HEK293 (cell line): ENCODE results near the gene RYR2.

ENCODE experiments used
- CTCF ChIA-PET: fragments of 350-600 bp; formaldehyde crosslinking; extraction: SDS; loops from one replicate; lab custom pipeline; 2021; ENCODE audit warnings: antibody characterized with exemption; lab: Yijun Ruan, JAX
- POLR2A ChIA-PET: fragments of 300-600 bp; formaldehyde crosslinking; extraction: SDS; loops from one replicate; lab custom pipeline; 2020; ENCODE audit warnings: antibody characterized with exemption, inconsistent platforms; lab: Yijun Ruan, JAX
- H3K27ac ChIP-seq: fragments of 200-500 bp; sonication (Bioruptor generic); 2 replicates; pipeline ENCODE4 v1.5.1; 2014; ENCODE audit warnings: low read depth, low read length, control low read depth, inconsistent platforms; ENCODE audit errors: extremely low read depth
- H3K36me3 ChIP-seq, 2 experiments: fragments of 200-500 bp in 1 of 2; sonication (Bioruptor generic) in 1 of 2; 1 replicate in 1 of 2; 2 replicates in 1 of 2; pipeline ENCODE4 v1.5.1; 2014 to 2017; ENCODE audit warnings: inconsistent platforms in 2 of 2, low read length in 2 of 2; ENCODE audit not compliant: control insufficient read depth in 2 of 2, insufficient read depth in 1 of 2
- H3K4me1 ChIP-seq: fragments of 200-500 bp; sonication (Bioruptor generic); 2 replicates; pipeline ENCODE4 v1.5.1; 2014; ENCODE audit warnings: mild to moderate bottlenecking, low read length, inconsistent platforms; ENCODE audit not compliant: control insufficient read depth, insufficient read depth
- H3K4me3 ChIP-seq: 2 replicates; pipeline ENCODE4 v1.5.1; 2011; ENCODE audit warnings: low read depth, mild to moderate bottlenecking, control low read depth, low read length, moderate library complexity
- H3K9me3 ChIP-seq: fragments of 200-500 bp; sonication (Bioruptor generic); 2 replicates; pipeline ENCODE4 v1.5.1; 2014; ENCODE audit warnings: low read depth, low read length, inconsistent platforms; ENCODE audit not compliant: control insufficient read depth, insufficient read depth
- BCL11A ChIP-seq: fragments of 450-650 bp; formaldehyde crosslinking; IDR thresholded peaks from 2 replicates; pipeline ENCODE4 v1.5.1; 2016; ENCODE audit warnings: low read depth, missing biosample characterization, missing genetic modification characterization
- EGR2 ChIP-seq: fragments of 450-650 bp; formaldehyde crosslinking; IDR thresholded peaks from 2 replicates; pipeline ENCODE4 v1.5.1; 2016; ENCODE audit warnings: low read depth, missing biosample characterization, missing genetic modification characterization
- GLIS1 ChIP-seq: fragments of 450-650 bp; formaldehyde crosslinking; IDR thresholded peaks from 2 replicates; pipeline ENCODE4 v1.5.1; 2016; ENCODE audit warnings: missing biosample characterization, missing genetic modification characterization
- HOXC10 ChIP-seq: sonication (generic); formaldehyde crosslinking; IDR thresholded peaks from 2 replicates; pipeline ENCODE4 v1.8.1; 2023; ENCODE audit warnings: mild to moderate bottlenecking, missing genetic modification reagents
- KLF1 ChIP-seq: fragments of 450-650 bp; formaldehyde crosslinking; IDR thresholded peaks from 2 replicates; pipeline ENCODE4 v1.5.1; 2016; ENCODE audit warnings: missing biosample characterization, missing genetic modification characterization
- MZF1 ChIP-seq: fragments of 450-650 bp; formaldehyde crosslinking; IDR thresholded peaks from 2 replicates; pipeline ENCODE4 v1.5.1; 2017; ENCODE audit warnings: missing biosample characterization, missing genetic modification characterization, borderline replicate concordance
- SP2 ChIP-seq: fragments of 450-650 bp; formaldehyde crosslinking; IDR thresholded peaks from 2 replicates; pipeline ENCODE4 v1.5.1; 2016; ENCODE audit warnings: missing biosample characterization, missing genetic modification characterization
- ZBTB1 ChIP-seq: fragments of 450-650 bp; formaldehyde crosslinking; IDR thresholded peaks from 2 replicates; pipeline ENCODE4 v1.5.1; 2016; ENCODE audit warnings: missing biosample characterization, missing genetic modification characterization
- ZBTB20 ChIP-seq: fragments of 450-650 bp; formaldehyde crosslinking; IDR thresholded peaks from 2 replicates; pipeline ENCODE4 v1.5.1; 2016; ENCODE audit warnings: missing biosample characterization, missing genetic modification characterization
- ZBTB7A ChIP-seq: fragments of 450-650 bp; formaldehyde crosslinking; IDR thresholded peaks from 2 replicates; pipeline ENCODE4 v1.5.1; 2016; ENCODE audit warnings: low read depth, missing biosample characterization, missing genetic modification characterization
- ZNF121 ChIP-seq: fragments of 450-650 bp; formaldehyde crosslinking; IDR thresholded peaks from 2 replicates; pipeline ENCODE4 v1.5.1; 2016; ENCODE audit warnings: missing biosample characterization, missing genetic modification characterization
- ZNF138 ChIP-seq: fragments of 450-650 bp; formaldehyde crosslinking; IDR thresholded peaks from 2 replicates; pipeline ENCODE4 v1.5.1; 2016; ENCODE audit warnings: missing biosample characterization, missing genetic modification characterization, borderline replicate concordance
- ZNF146 ChIP-seq: fragments of 450-650 bp; formaldehyde crosslinking; IDR thresholded peaks from 2 replicates; pipeline ENCODE4 v1.5.1; 2016; ENCODE audit warnings: missing biosample characterization, missing genetic modification characterization
- ZNF157 ChIP-seq: fragments of 450-650 bp; formaldehyde crosslinking; IDR thresholded peaks from 2 replicates; pipeline ENCODE4 v1.5.1; 2016; ENCODE audit warnings: missing biosample characterization, missing genetic modification characterization
- ZNF174 ChIP-seq: fragments of 450-650 bp; formaldehyde crosslinking; IDR thresholded peaks from 2 replicates; pipeline ENCODE4 v1.5.0; 2017; ENCODE audit warnings: missing biosample characterization, mild to moderate bottlenecking, missing genetic modification characterization
- ZNF211 ChIP-seq: fragments of 450-650 bp; formaldehyde crosslinking; IDR thresholded peaks from 2 replicates; pipeline ENCODE4 v1.5.1; 2016; ENCODE audit warnings: low read depth, missing biosample characterization, missing genetic modification characterization
- ZNF221 ChIP-seq: fragments of 450-650 bp; formaldehyde crosslinking; IDR thresholded peaks from 2 replicates; pipeline ENCODE4 v1.5.1; 2017; ENCODE audit warnings: missing biosample characterization, missing genetic modification characterization, borderline replicate concordance
- ZNF248 ChIP-seq: fragments of 450-650 bp; formaldehyde crosslinking; IDR thresholded peaks from 2 replicates; pipeline ENCODE4 v1.5.1; 2017; ENCODE audit warnings: missing biosample characterization, missing genetic modification characterization
- ZNF324 ChIP-seq: fragments of 450-650 bp; formaldehyde crosslinking; IDR thresholded peaks from 2 replicates; pipeline ENCODE4 v1.5.1; 2016; ENCODE audit warnings: missing biosample characterization, missing genetic modification characterization
- ZNF350 ChIP-seq: fragments of 450-650 bp; formaldehyde crosslinking; IDR thresholded peaks from 2 replicates; pipeline ENCODE4 v1.5.0; 2017; ENCODE audit warnings: missing biosample characterization, mild to moderate bottlenecking, missing genetic modification characterization
- ZNF394 ChIP-seq: fragments of 450-650 bp; formaldehyde crosslinking; IDR thresholded peaks from 2 replicates; pipeline ENCODE4 v1.5.1; 2016; ENCODE audit warnings: missing biosample characterization, missing genetic modification characterization, mild to moderate bottlenecking, moderate library complexity, borderline replicate concordance
- ZNF404 ChIP-seq: fragments of 450-650 bp; formaldehyde crosslinking; IDR thresholded peaks from 2 replicates; pipeline ENCODE4 v1.5.1; 2017; ENCODE audit warnings: missing biosample characterization, missing genetic modification characterization
- ZNF416 ChIP-seq: fragments of 450-650 bp; formaldehyde crosslinking; IDR thresholded peaks from 2 replicates; pipeline ENCODE4 v1.5.1; 2016; ENCODE audit warnings: missing biosample characterization, missing genetic modification characterization
- ZNF423 ChIP-seq: fragments of 450-650 bp; formaldehyde crosslinking; IDR thresholded peaks from 2 replicates; pipeline ENCODE4 v1.5.1; 2016; ENCODE audit warnings: missing biosample characterization, missing genetic modification characterization
- ZNF501 ChIP-seq: fragments of 450-650 bp; formaldehyde crosslinking; IDR thresholded peaks from 2 replicates; pipeline ENCODE4 v1.5.1; 2016; ENCODE audit warnings: missing biosample characterization, missing genetic modification characterization
- ZNF768 ChIP-seq: fragments of 450-650 bp; formaldehyde crosslinking; IDR thresholded peaks from 2 replicates; pipeline ENCODE4 v1.5.1; 2018; ENCODE audit warnings: missing biosample characterization, mild to moderate bottlenecking, missing genetic modification characterization
- ZSCAN30 ChIP-seq: fragments of 450-650 bp; IDR thresholded peaks from 2 replicates; pipeline ENCODE4 v1.5.1; 2018; ENCODE audit warnings: missing biosample characterization, mild to moderate bottlenecking, missing genetic modification characterization, moderate library complexity
- TF ChIP-seq, protein P1 (sequence below): fragments of 450-650 bp; formaldehyde crosslinking; IDR thresholded peaks from 2 replicates; pipeline ENCODE4 v1.5.1; 2016; ENCODE audit warnings: missing biosample characterization, missing genetic modification characterization
- TF ChIP-seq, protein P2 (sequence below): fragments of 450-650 bp; formaldehyde crosslinking; IDR thresholded peaks from 2 replicates; pipeline ENCODE4 v1.5.1; 2016; ENCODE audit warnings: missing biosample characterization, missing genetic modification characterization
- TF ChIP-seq, protein P3 (sequence below): fragments of 450-650 bp; formaldehyde crosslinking; IDR thresholded peaks from 2 replicates; pipeline ENCODE4 v1.5.1; 2016; ENCODE audit warnings: missing biosample characterization, missing genetic modification characterization
- TF ChIP-seq, protein P4 (sequence below): fragments of 450-650 bp; formaldehyde crosslinking; IDR thresholded peaks from 2 replicates; pipeline ENCODE4 v1.5.1; 2016; ENCODE audit warnings: missing biosample characterization, missing genetic modification characterization

Gene RYR2

DNA sequence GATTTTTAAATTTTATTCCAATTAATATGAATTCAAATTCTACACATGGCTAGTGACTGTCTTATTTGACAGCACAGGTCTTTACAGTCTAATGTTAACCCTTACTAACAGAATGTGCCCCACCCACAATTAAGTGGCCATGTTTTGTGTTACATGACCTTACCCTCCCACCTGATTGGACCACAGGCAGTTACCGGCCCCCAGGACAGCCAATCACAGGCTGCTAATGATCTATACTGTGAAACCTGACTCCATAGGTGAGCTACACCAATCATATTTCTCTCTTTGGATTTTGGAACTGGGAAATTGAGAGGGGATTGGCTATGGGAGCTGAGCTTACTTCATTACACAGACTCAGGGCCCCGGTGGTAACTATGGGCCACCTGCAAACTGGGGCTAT, 821.2 kb downstream of the RYR2 start:
- Histone ChIP-seq H3K4me1 (no peaks in the 10 kb centered on the region), H3K27ac (no peak overlapping the region), H3K4me3 (no peak overlapping the region), H3K9me3 (no peaks in the 10 kb centered on the region), H3K36me3 (no peaks in the 10 kb centered on the region)
- POLR2A ChIA-PET, result no interaction called here
- no peak for TF ChIP-seq ZSCAN30 (tag by site-specific recombination)
- no peak for TF ChIP-seq ZNF138 (tag by site-specific recombination)
- TF ChIP-seq SP2 (tag by site-specific recombination), result peak; percentile 56
- no peak for TF ChIP-seq KLF1 (tag by site-specific recombination)
- CTCF ChIA-PET, result interaction anchor here (0.6 to 5.0 kb wide), 36 partner anchors 10 to 1846 kb away, joined by 3 to 120 read pairs (median 5); no protein-coding TSS in a partner anchor

DNA sequence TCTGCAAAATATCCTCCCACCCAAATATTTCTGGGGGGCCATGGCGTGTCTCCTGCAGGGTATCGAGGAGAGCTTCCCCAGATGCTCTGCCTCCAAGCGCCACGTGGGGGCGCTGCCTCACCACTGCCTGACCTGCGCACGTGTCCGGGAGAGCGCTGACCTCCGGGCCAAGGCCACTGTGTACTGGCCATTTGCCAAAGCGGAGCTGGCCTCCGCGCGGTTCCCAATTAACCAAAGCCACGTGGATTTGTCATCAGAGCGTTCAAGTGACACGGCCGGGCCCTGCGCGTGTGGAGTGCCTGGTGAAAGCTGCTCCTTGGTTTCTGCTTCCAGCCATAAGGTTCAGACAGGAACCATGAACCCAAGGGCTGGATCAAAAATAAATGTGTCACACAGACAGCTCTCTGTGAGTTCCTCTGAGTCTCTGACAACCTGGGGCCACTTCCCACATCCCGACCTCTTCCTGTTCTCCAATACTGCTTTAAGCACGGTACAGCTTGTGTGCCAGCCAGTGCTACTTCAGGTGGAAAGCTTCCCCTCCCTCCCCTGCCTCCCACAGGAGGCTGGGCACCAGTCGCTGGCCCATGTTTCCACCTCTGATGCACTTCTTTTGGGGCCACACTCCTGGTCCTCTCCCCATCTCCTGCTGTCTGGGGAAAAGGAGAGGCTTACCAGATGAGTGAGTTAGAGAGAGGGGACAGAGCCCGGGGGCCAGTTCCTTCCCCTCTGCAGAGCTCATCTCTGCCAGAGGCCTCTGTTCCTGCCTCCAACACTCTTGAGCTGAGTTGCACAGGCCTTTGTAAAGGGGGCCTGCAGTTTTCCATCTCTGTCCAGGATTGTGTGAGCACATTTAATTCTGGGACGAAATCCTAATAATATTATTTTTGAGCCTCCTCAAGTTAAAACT, 822.6 kb downstream of the RYR2 start:
- peak overlapping the region; percentile 14 for H3K4me3 ChIP-seq
- POLR2A ChIA-PET, result no interaction called here
- H3K4me1 ChIP-seq, result no peaks in the 10 kb centered on the region
- H3K27ac ChIP-seq, result no peak overlapping the region
- no peaks in the 10 kb centered on the region for H3K36me3 ChIP-seq
- CTCF ChIA-PET, result interaction anchor here (0.5 to 5.0 kb wide), 101 partner anchors 9 to 1549 kb away, joined by 3 to 120 read pairs (median 4); no protein-coding TSS in a partner anchor
- H3K9me3 ChIP-seq, result no peaks in the 10 kb centered on the region
- TF ChIP-seq, protein P1, sequence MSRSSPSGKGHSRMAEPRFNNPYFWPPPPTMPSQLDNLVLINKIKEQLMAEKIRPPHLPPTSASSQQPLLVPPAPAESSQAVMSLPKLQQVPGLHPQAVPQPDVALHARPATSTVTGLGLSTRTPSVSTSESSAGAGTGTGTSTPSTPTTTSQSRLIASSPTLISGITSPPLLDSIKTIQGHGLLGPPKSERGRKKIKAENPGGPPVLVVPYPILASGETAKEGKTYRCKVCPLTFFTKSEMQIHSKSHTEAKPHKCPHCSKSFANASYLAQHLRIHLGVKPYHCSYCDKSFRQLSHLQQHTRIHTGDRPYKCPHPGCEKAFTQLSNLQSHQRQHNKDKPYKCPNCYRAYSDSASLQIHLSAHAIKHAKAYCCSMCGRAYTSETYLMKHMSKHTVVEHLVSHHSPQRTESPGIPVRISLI (tag by site-specific recombination), result no peak
- TF ChIP-seq ZBTB20 (tag by site-specific recombination) (no peak), ZNF146 (tag by site-specific recombination) (no peak), ZNF174 (tag by site-specific recombination) (no peak), ZNF221 (tag by site-specific recombination) (no peak), ZNF121 (tag by site-specific recombination) (no peak), ZNF324 (tag by site-specific recombination) (no peak), ZNF404 (tag by site-specific recombination) (no peak), HOXC10 (CRISPR knock-in tag) (no peak), ZNF248 (tag by site-specific recombination) (no peak), ZBTB7A (tag by site-specific recombination) (no peak), ZNF768 (no peak), MZF1 (tag by site-specific recombination) (no peak), ZBTB1 (tag by site-specific recombination) (no peak), ZNF350 (tag by site-specific recombination) (no peak), ZNF157 (tag by site-specific recombination) (no peak), ZNF394 (tag by site-specific recombination) (peak; percentile 53; the same call in 1 of the 2 replicates), ZNF501 (tag by site-specific recombination) (no peak; the same call in 1 of the 2 replicates), ZNF211 (tag by site-specific recombination) (no peak), ZNF416 (tag by site-specific recombination) (no peak), GLIS1 (peak; percentile 77), ZNF423 (tag by site-specific recombination) (no peak), KLF1 (tag by site-specific recombination) (no peak), EGR2 (no peak), BCL11A (tag by site-specific recombination) (peak; percentile 98)
- TF ChIP-seq, protein P2, sequence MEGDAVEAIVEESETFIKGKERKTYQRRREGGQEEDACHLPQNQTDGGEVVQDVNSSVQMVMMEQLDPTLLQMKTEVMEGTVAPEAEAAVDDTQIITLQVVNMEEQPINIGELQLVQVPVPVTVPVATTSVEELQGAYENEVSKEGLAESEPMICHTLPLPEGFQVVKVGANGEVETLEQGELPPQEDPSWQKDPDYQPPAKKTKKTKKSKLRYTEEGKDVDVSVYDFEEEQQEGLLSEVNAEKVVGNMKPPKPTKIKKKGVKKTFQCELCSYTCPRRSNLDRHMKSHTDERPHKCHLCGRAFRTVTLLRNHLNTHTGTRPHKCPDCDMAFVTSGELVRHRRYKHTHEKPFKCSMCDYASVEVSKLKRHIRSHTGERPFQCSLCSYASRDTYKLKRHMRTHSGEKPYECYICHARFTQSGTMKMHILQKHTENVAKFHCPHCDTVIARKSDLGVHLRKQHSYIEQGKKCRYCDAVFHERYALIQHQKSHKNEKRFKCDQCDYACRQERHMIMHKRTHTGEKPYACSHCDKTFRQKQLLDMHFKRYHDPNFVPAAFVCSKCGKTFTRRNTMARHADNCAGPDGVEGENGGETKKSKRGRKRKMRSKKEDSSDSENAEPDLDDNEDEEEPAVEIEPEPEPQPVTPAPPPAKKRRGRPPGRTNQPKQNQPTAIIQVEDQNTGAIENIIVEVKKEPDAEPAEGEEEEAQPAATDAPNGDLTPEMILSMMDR, result peak; percentile 93
- TF ChIP-seq, protein P3, sequence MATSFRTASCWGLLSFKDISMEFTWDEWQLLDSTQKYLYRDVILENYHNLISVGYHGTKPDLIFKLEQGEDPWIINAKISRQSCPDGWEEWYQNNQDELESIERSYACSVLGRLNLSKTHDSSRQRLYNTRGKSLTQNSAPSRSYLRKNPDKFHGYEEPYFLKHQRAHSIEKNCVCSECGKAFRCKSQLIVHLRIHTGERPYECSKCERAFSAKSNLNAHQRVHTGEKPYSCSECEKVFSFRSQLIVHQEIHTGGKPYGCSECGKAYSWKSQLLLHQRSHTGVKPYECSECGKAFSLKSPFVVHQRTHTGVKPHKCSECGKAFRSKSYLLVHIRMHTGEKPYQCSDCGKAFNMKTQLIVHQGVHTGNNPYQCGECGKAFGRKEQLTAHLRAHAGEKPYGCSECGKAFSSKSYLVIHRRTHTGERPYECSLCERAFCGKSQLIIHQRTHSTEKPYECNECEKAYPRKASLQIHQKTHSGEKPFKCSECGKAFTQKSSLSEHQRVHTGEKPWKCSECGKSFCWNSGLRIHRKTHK (tag by site-specific recombination), result no peak
- TF ChIP-seq, protein P4, sequence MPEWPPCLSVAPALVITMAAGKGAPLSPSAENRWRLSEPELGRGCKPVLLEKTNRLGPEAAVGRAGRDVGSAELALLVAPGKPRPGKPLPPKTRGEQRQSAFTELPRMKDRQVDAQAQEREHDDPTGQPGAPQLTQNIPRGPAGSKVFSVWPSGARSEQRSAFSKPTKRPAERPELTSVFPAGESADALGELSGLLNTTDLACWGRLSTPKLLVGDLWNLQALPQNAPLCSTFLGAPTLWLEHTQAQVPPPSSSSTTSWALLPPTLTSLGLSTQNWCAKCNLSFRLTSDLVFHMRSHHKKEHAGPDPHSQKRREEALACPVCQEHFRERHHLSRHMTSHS, result no peak
